Measurements from ENCODE around the gene LSM2.
"Not testable (repeated sequence)": the region's sequence is repeated elsewhere in the genome, so short reads cannot be mapped to it uniquely, and the experiment has no call there.

LSM2 gene

GRCh38 chr6:31806470-31807272, at the start of gene LSM2:
Gene LSM2 (minus strand): TSS chr6:31806966. CDS start chr6:31806757, 209 bp downstream.
- DNase-seq (ENCODE audit: low read depth in 2 of 2) = peak; percentile 92 to 97

GRCh38 chr6:31851980-31852718, 45.4 kb upstream of the LSM2 start:
- not testable (repeated sequence) for DNase-seq (ENCODE audit: low read depth in 2 of 2)

GRCh38 chr6:31851485-31851832, 44.7 kb upstream of the LSM2 start:
- DNase-seq (ENCODE audit: low read depth in 2 of 2) = no peak

- no peak for DNase-seq (ENCODE audit: low read depth in 2 of 2)
These were observed 44.2 kb upstream of the LSM2 start for GRCh38 chr6:31850765-31851484.

GRCh38 chr6:31847276-31847978, 40.7 kb upstream of the LSM2 start:
- no peak for DNase-seq (ENCODE audit: low read depth in 2 of 2)

- DNase-seq (ENCODE audit: low read depth in 2 of 2) = no peak
These were observed 37.7 kb upstream of the LSM2 start for GRCh38 chr6:31844507-31844906.

DNA sequence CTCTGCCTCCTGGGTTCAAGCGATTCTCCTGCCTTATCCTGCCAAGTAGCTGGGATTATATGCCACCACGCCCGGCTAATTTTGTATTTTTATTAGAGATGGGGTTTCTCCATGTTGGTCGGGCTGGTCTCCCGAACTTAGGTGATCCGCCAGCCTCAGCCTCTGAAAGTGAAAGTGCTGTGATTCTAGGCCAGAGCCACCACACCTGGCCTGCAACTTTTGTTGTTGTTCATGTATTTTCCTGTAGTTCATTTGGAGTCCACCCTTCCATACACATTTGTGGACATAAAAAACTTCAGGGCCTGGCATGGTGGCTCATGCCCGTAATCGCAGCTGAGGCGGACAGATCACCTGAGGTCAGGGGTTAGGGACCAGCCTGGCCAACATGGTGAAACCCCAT, 35.3 kb upstream of the LSM2 start:
- no peak for DNase-seq (ENCODE audit: low read depth in 2 of 2)

DNA sequence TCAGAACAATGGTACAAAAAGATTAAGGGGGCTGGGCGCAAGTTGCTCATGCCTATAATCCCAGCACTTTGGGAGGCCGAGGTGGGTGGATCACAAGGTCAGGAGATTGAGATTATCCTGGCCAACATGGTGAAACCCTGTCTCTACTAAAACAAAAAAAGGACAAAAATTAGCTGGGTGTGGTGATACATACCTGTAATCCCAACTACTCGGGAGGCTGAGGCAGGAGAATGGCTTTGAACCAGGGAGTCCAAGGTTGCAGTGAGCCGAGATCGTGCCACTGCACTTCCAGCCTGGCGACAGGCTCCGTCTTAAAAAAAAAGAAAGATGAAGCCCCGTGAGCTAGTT, 33.0 kb upstream of the LSM2 start:
- DNase-seq (ENCODE audit: low read depth in 2 of 2) = not testable (repeated sequence)

DNA sequence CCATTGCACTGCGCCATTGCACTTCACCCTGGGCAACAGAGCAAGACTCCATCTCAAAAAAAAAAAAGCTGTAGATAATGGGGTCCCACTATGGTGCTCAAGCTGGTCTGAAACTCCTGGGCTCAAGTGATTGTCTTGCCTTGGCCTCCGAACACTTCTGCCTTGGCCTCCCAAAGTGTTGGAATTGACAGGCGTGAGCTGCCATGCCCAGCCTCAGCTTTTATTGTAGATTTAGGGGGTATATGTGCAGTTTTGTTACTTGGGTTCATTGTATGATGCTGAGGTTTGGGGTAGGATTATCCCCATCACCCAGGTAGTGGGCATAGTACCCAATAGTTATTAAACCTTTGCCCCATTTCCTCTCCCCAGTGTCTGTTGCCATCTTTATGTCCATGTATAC, 32.2 kb upstream of the LSM2 start:
- no peak for DNase-seq (ENCODE audit: low read depth in 2 of 2)

- DNase-seq (ENCODE audit: low read depth in 2 of 2) = not testable (repeated sequence)
These were observed 31.4 kb upstream of the LSM2 start for GRCh38 chr6:31838114-31838553.

- DNase-seq (ENCODE audit: low read depth in 2 of 2) = no peak
These were observed 30.8 kb upstream of the LSM2 start for GRCh38 chr6:31837369-31838113.

DNA sequence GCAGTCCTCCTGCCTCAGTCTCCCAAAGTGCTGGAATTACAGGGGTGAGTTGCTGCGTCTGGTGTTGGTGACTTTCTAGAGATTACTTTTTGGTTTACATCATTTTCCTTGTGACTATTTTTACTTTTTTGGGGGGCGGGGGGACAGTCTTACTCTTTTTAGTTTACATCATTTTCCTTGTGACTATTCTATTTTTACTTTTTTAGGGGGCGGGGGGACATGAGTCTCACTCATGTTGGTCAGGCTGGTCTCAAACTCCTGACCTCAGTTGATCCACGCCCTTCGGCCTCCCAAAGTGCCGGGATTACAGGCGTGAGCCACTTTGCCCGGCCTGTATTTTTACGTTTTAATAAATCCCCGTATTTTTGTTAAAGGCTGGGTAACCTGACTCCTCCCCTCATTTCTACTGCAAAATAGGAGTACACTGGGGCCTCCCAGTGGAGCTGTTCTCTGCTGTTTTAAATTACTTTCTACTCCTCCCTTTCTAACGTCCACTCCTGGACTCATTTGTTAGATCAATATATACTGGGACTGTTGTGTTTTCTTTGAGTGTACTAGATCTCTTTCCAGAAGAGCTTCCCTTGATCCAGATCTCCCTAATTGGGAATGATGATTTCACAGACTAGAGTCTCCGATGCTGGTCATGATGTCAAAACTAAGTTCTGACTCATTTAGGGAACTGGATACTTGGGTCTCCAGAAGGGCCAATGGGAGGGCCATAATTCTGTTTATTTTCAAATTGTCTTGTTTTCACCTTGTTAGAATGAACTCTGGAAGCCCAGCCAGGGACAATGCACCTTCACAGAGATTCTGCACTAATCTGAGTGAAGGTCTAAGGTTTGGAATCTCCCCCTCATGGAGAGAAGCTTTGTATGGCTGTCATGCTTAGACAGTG, 30.0 kb upstream of the LSM2 start:
- DNase-seq (ENCODE audit: low read depth in 2 of 2) = no peak

DNA sequence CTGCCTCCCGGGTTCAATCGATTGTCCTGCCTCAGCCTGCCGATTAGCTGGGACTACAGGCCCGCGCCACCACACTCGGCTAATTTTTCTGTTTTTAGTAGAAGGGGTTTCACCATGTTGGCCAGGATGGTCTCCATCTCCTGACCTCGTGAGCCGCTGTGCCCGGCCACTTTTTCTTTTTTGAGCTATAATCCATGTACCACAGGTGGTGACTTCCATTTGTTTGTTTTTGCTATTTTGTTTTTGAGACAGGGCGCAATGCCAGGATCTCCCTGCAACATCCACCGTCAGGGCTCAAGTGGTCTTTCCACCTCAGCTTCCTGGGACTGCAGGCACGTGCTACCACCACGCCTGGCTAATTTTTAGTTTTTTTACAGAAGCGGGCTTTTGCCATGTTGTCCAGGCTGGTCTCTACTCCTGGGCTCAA, 29.3 kb upstream of the LSM2 start:
- DNase-seq (ENCODE audit: low read depth in 2 of 2) = no peak

- peak; percentile 70 to 73 for DNase-seq (ENCODE audit: low read depth in 2 of 2)
These were observed 27.8 kb upstream of the LSM2 start for GRCh38 chr6:31834367-31835250.

DNA sequence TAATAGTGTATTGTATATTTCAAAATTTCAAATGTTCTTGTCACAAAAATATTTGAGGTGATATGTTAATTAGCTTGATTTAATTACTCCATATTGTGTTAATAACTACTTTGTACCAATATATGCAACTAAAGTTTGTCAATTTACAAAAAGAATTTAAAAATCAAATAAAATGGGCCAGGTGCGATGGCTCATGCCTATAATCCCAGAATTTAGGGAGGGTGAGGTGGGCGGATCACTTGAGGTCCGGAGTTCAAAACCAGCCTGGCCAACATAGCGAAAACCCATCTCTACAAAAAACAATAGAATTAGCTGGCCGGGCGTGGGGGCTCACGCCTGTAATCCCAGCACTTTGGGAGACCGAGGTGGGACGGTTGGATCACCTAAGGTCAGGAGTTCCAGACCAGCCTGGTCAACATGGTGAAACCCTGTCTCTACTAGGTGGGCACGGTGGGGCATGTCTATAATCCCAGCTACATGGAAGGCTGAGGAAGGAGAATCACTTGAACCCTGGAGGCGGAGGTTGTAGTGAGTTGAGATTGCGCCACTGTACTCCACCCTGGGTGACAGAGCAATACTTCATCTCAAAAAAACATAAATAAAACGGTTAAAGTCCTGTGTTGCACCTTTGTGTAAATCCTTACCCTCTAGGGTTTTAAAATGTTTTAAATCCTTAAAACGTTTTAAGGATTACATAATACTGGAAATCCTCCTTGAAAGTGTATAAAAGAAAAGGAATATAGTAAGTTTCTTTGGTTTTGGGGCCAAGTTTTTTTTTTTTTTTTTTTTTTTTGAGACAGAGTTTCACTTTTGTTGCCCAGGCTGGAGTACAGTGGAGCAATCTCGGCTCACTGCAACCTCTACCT, 24.8 kb upstream of the LSM2 start:
- no peak for DNase-seq (ENCODE audit: low read depth in 2 of 2)

- DNase-seq (ENCODE audit: low read depth in 2 of 2) = no peak
These were observed 24.1 kb upstream of the LSM2 start for GRCh38 chr6:31830886-31831335.

DNA sequence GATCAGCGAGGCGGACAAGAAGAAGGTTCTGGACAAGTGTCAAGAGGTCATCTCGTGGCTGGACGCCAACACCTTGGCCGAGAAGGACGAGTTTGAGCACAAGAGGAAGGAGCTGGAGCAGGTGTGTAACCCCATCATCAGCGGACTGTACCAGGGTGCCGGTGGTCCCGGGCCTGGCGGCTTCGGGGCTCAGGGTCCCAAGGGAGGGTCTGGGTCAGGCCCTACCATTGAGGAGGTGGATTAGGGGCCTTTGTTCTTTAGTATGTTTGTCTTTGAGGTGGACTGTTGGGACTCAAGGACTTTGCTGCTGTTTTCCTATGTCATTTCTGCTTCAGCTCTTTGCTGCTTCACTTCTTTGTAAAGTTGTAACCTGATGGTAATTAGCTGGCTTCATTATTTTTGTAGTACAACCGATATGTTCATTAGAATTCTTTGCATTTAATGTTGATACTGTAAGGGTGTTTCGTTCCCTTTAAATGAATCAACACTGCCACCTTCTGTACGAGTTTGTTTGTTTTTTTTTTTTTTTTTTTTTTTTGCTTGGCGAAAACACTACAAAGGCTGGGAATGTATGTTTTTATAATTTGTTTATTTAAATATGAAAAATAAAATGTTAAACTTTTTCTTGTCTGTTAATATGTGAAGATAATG, 23.0 kb upstream of the LSM2 start:
- no peak for DNase-seq (ENCODE audit: low read depth in 2 of 2)
